ENCODE measurements around the gene RPA1. TPM values are rescaled to one million over a fixed set of nuclear protein-coding genes. Genes with fewer than 3 reads are reported as not detected.

Gene RPA1
- total RNA-seq, 1 donor from 2014 or later, result 68.8 TPM

DNA sequence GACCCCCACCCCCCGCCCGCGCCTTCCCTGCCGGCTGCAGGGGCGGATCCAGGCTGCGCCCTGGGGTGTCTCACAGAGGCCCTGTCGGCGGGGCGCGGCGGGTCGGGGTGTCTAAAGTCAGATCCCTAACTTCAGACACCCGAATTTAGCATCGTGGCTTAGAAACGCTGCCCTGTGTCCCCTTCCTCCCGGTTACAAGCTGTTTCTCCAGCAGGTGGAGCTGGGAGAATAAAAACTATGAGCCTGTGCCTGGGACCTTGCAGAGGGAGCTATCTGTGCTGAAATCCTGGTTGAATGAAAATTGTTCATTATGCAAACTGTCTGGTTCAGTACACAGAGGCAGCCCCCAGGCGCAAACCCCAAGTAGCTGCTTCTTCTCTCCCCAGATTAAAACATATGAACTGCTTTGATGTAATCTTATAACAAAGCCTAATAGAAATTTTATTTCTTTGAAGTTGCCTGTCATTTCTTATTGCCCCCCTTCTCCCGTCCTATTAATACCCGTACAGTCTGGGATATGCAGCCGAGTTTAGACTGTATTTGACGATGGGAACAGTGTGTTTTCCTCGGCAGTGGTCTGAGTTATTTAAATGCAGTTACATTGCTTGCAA is 79.0 kb downstream of the RPA1 start:
- H3K27ac ChIP-seq (ENCODE audit: low read depth, low read length), result no peak overlapping the region

GRCh38 chr17:1909985-1910384 is 80.2 kb downstream of the RPA1 start:
- peaks cover 11% of the 10 kb centered on the region for H3K4me1 ChIP-seq (ENCODE audit: insufficient read depth, low read length)
- H3K4me1 Mint-ChIP-seq (ENCODE audit: low read depth, unreplicated experiment), result peaks cover 6% of the 10 kb centered on the region
- DNase-seq (ENCODE audit: low read depth), result no peak

More for the DNA sequence above, 79.0 kb downstream of the RPA1 start:
- Mint-ChIP-seq H3K27ac (ENCODE audit: unreplicated experiment) (no peak overlapping the region), H3K4me1 (ENCODE audit: low read depth, unreplicated experiment) (peaks cover 6% of the 10 kb centered on the region), H3K4me3 (ENCODE audit: unreplicated experiment) (no peak overlapping the region), H3K9me3 (ENCODE audit: unreplicated experiment) (no peaks in the 10 kb centered on the region), H3K36me3 (ENCODE audit: low read depth, unreplicated experiment) (no peaks in the 10 kb centered on the region), H3K27me3 (ENCODE audit: low read depth, unreplicated experiment) (peaks cover 72% of the 10 kb centered on the region)
- Histone ChIP-seq H3K79me2 (ENCODE audit: insufficient read depth, low read length) (no peaks in the 10 kb centered on the region), H3K4me2 (ENCODE audit: low read length) (peak overlapping the region; percentile 85), H2AFZ (ENCODE audit: low read depth, low read length) (peak overlapping the region; percentile 62), H3K4me3 (ENCODE audit: insufficient read depth, low read depth, low read length) (peak overlapping the region; percentile 48), H3K27me3 (ENCODE audit: insufficient read depth, low read length) (peaks cover 62% of the 10 kb centered on the region), H4K20me1 (ENCODE audit: insufficient read depth, low read length) (no peaks in the 10 kb centered on the region), H3K9me3 (ENCODE audit: insufficient read depth, low read depth, low read length) (no peaks in the 10 kb centered on the region), H3K36me3 (ENCODE audit: insufficient read depth, low read length) (no peaks in the 10 kb centered on the region), H3K4me1 (ENCODE audit: insufficient read depth, low read length) (peaks cover 11% of the 10 kb centered on the region), H3K9ac (ENCODE audit: low read length) (peak overlapping the region; percentile 10)
- no peak for TF ChIP-seq EZH2 (IDR thresholded peaks at IDR 0.05; ENCODE audit: insufficient read depth, low read length)
- TF ChIP-seq, protein P1, sequence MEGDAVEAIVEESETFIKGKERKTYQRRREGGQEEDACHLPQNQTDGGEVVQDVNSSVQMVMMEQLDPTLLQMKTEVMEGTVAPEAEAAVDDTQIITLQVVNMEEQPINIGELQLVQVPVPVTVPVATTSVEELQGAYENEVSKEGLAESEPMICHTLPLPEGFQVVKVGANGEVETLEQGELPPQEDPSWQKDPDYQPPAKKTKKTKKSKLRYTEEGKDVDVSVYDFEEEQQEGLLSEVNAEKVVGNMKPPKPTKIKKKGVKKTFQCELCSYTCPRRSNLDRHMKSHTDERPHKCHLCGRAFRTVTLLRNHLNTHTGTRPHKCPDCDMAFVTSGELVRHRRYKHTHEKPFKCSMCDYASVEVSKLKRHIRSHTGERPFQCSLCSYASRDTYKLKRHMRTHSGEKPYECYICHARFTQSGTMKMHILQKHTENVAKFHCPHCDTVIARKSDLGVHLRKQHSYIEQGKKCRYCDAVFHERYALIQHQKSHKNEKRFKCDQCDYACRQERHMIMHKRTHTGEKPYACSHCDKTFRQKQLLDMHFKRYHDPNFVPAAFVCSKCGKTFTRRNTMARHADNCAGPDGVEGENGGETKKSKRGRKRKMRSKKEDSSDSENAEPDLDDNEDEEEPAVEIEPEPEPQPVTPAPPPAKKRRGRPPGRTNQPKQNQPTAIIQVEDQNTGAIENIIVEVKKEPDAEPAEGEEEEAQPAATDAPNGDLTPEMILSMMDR (IDR thresholded peaks at IDR 0.05; ENCODE audit: insufficient read depth, low read depth, low read length), result peak; percentile 60
- FAIRE-seq, result peak; percentile 72
- DNase-seq (ENCODE audit: low read depth), result peak; percentile 45

More at GRCh38 chr17:1909985-1910384, 80.2 kb downstream of the RPA1 start:
- FAIRE-seq, result no peak
- Histone ChIP-seq H3K36me3 (ENCODE audit: insufficient read depth, low read length) (no peaks in the 10 kb centered on the region), H3K9ac (ENCODE audit: low read length) (no peak overlapping the region), H3K9me3 (ENCODE audit: insufficient read depth, low read depth, low read length) (no peaks in the 10 kb centered on the region), H4K20me1 (ENCODE audit: insufficient read depth, low read length) (no peaks in the 10 kb centered on the region), H3K4me3 (ENCODE audit: insufficient read depth, low read depth, low read length) (no peak overlapping the region), H2AFZ (ENCODE audit: low read depth, low read length) (no peak overlapping the region), H3K79me2 (ENCODE audit: insufficient read depth, low read length) (no peaks in the 10 kb centered on the region), H3K4me2 (ENCODE audit: low read length) (no peak overlapping the region), H3K27ac (ENCODE audit: low read depth, low read length) (no peak overlapping the region), H3K27me3 (ENCODE audit: insufficient read depth, low read length) (peaks cover 55% of the 10 kb centered on the region)
- Mint-ChIP-seq H3K9me3 (ENCODE audit: unreplicated experiment) (no peaks in the 10 kb centered on the region), H3K27ac (ENCODE audit: unreplicated experiment) (no peak overlapping the region), H3K36me3 (ENCODE audit: low read depth, unreplicated experiment) (no peaks in the 10 kb centered on the region), H3K27me3 (ENCODE audit: low read depth, unreplicated experiment) (peaks cover 68% of the 10 kb centered on the region), H3K4me3 (ENCODE audit: unreplicated experiment) (no peak overlapping the region)
- TF ChIP-seq, protein P1 (IDR thresholded peaks at IDR 0.05; ENCODE audit: insufficient read depth, low read depth, low read length), result no peak
- TF ChIP-seq EZH2 (IDR thresholded peaks at IDR 0.05; ENCODE audit: insufficient read depth, low read length), result no peak

All from astrocyte (in vitro differentiated cells and primary cell).